ENCODE data around the gene BCAS1. TPM values are rescaled to one million over a fixed set of nuclear protein-coding genes. Genes with fewer than 3 reads are reported as not detected.

Gene BCAS1
- total and polyA plus RNA-seq, 10 of the 15 experiments (the other 5 are each of a cell fraction or from before 2014, with no cell fraction given): 0.21 to 1.4 (median 0.55) TPM

DNA sequence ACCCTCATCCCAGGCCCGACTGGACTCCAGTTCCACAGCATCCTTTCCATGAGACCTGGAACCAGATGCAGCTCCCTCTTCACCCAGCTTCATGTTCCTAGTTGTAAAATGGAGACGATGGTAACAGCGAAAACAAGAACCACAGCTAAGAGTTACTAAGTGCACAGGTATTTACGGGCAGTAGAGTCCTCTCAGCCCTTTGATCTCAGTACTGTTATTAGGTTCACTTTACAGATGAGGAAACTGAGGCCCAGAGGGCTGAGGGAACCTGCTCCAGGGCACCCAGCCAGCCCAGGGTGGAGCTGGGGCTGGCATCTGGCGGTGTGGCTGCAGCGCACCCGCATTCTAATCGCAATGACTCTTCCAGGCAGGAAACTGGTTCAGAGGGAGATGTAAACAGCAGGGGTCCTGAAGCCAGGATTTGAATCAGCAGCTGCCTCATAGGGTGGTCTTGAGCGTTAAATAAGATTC lies 858 bp downstream of the BCAS1 start:
- BruUV-seq (replicated peaks): no TSS peak
- SMC1A ChIA-PET (ENCODE audit: uncharacterized antibody, unreplicated experiment): interaction anchor here (1.3 to 1.6 kb wide), 2 partner anchors 13 to 130 kb away, joined by 3 to 5 read pairs; no protein-coding TSS in a partner anchor
- 94% methylated on average over 9 of the region's 9 CpGs for WGBS (ENCODE audit: insufficient coverage, insufficient replicate concordance, low lambda C conversion rate, missing lambda C conversion rate)
- ATAC-seq (no peak), FAIRE-seq (no peak), DNase-seq (ENCODE audit: low read depth, low spot score) (no peak)
- no peak overlapping the region for H3K27ac ChIP-seq (ENCODE audit: control insufficient read depth, insufficient read depth)
- no peak overlapping the region for H3K4me3 ChIP-seq
- intact Hi-C loops (cut with micrococcal nuclease; ENCODE audit: unreplicated experiment): loop anchor here (10.0 kb wide), 1 partner anchor 415 kb away; no protein-coding TSS in a partner anchor
- H3K9me3 ChIP-seq (replicated peaks; ENCODE audit: control insufficient read depth, insufficient read depth, low read length): no peaks in the 10 kb centered on the region
- in situ Hi-C loops (cut with MboI): loop anchor here (10.0 kb wide), 1 partner anchor 655 kb away; no protein-coding TSS in a partner anchor
- no peak overlapping the region for H3K4me2 ChIP-seq (ENCODE audit: control insufficient read depth, insufficient read depth)
- CTCF ChIA-PET: interaction anchor here (0.8 to 1.4 kb wide), 3 partner anchors 24 to 27 kb away, joined by 3 to 5 read pairs (median 3); no protein-coding TSS in a partner anchor
- H3K79me2 ChIP-seq (ENCODE audit: control insufficient read depth, insufficient read depth, low read length): no peaks in the 10 kb centered on the region
- RAD21 ChIA-PET (ENCODE audit: unreplicated experiment): interaction anchor here (1.1 kb wide), 1 partner anchor 19 kb away, joined by 3 read pairs; no protein-coding TSS in a partner anchor
- peaks cover 16% of the 10 kb centered on the region for H3K4me1 ChIP-seq (ENCODE audit: control insufficient read depth, insufficient read depth, low read length)
- no peak overlapping the region for H2AFZ ChIP-seq (ENCODE audit: control insufficient read depth, low read depth, low read length)
- H3K9ac ChIP-seq (ENCODE audit: control insufficient read depth, insufficient read depth, low read length): no peak overlapping the region
- H3K27me3 ChIP-seq (replicated peaks in 1 of 2; ENCODE audit: control insufficient read depth in 2 of 2, insufficient read depth in 2 of 2, low read length in 1 of 2): no peaks in the 10 kb centered on the region
- no peaks in the 10 kb centered on the region for H3K36me3 ChIP-seq (ENCODE audit: control insufficient read depth in 2 of 2, insufficient read depth in 2 of 2, low read length in 1 of 2)
- POLR2A ChIA-PET: no interaction called here
- no peaks in the 10 kb centered on the region for H4K20me1 ChIP-seq (ENCODE audit: control insufficient read depth, insufficient read depth)
- TF ChIP-seq BCLAF1 (IDR thresholded peaks at IDR 0.05) (no peak), PRDM15 (CRISPR knock-in tag; IDR thresholded peaks at IDR 0.05) (no peak), ZZZ3 (IDR thresholded peaks at IDR 0.05; ENCODE audit: control insufficient read depth, insufficient read length, low read depth) (no peak), EED (IDR thresholded peaks at IDR 0.05; ENCODE audit: low read depth) (no peak), CUX1 (IDR thresholded peaks at IDR 0.05; ENCODE audit: insufficient replicate concordance, low read depth, low read length) (no peak), NR2C2 (IDR thresholded peaks at IDR 0.05; ENCODE audit: borderline replicate concordance, control insufficient read depth, insufficient read length, low read depth) (no peak), BACH1 (IDR thresholded peaks at IDR 0.05; ENCODE audit: borderline replicate concordance) (no peak), CHD4 (IDR thresholded peaks at IDR 0.05) (no peak), STAT1 (conservative IDR thresholded peaks at IDR 0.05) (no peak), ZBED1 (IDR thresholded peaks at IDR 0.05; ENCODE audit: borderline replicate concordance) (no peak), SMARCA5 (IDR thresholded peaks at IDR 0.05) (no peak), FOS (IDR thresholded peaks at IDR 0.05; ENCODE audit: borderline replicate concordance, extremely low read depth, insufficient read length) (no peak)
